Stimulated activated CD8-positive, alpha-beta memory T cell treated with anti-CD3 and anti-CD28 coated beads, Interleukin-15, amount 100 ng/mL, for 48 hours (primary cell): ENCODE measurements around the gene PRKRIP1.
"Not testable (repeated sequence)": the region's sequence is repeated elsewhere in the genome, so short reads cannot be mapped to it uniquely, and the experiment has no call there.

Source experiments
- DNase-seq, 2 donors: peaks; one replicate each; pipeline ENCODE4 v3.0.0-alpha.2; 2020; ENCODE audit warnings: low read depth in 2 of 2

PRKRIP1 gene

GRCh38 chr7:102431617-102432298 lies 35.6 kb downstream of the PRKRIP1 start:
- peak in 1 of 2 donors; percentile 18 for DNase-seq

DNA sequence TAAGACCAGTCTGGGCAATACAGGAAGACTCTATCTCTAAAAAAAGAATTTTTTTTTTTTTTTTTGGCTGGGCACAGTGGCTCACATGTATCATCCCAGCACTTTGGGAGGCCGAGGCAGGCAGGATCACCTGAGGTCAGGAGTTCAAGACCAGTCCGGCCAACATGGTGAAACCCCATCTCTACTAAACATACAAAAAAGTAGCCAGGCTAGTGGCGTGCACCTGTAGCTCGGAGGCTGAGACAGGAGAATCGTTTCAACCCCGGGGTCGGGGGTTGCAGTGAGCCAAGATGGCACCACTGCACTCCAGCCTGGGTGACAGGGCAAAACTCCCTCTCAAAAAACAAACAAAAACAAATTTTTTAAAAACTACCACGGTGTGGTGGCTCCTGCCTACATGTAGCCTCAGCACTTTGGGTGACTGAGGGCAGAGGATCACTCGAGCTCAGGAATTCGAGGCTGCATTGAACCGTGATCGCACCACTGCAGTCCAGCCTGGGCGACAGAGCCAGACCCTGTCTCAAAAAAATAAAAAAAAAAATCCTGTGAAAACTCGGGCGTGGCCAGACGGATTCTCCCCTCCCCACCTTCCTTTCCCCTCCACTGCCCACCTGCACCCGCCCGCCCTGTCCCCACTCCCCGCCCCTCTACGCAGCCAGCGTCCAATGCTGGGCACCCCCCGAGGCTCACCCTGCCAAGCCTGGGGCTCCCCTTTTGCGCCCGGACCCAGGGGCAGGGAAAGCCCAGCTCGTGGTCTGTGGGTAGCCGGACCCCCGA lies 36.5 kb downstream of the PRKRIP1 start:
- peak in 1 of 2 donors; percentile 7 for DNase-seq

- peak; percentile 81 for DNase-seq
These were observed 37.3 kb downstream of the PRKRIP1 start, which contains the start of gene ORAI2 for GRCh38 chr7:102433219-102434038. ORAI2 (plus strand) TSS chr7:102433575; CDS start chr7:102438957, 5,382 bp downstream.

DNA sequence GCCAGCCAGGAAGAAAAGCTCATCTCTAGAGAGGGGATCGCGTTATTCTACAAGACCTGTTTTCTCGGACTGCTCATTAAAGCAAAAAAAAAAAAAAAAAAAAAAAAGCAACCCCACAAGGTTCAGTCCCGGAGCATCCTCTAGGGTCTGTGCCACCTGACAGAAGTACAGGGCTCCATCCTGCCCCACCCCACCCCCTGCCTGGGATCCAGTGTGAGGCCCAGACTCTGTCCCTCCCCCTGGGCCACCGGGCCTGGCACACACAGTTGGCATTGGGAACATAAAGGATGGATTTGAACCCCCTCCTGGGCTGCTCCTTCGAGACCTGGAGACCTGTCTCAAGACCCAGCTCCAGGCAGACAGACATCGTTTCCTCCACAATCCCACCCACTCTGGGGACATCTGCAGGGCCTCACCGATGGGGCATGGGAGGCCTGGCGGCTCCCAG lies 37.9 kb downstream of the PRKRIP1 start:
- peak in 1 of 2 donors; percentile 7 for DNase-seq

- no peak for DNase-seq
These were observed 40.0 kb downstream of the PRKRIP1 start for GRCh38 chr7:102436118-102436517.

- no peak for DNase-seq
These were observed 44.0 kb downstream of the PRKRIP1 start for GRCh38 chr7:102439963-102440795.

- no peak for DNase-seq
These were observed 49.0 kb downstream of the PRKRIP1 start for GRCh38 chr7:102444961-102445673.

- no peak for DNase-seq
These were observed 49.5 kb downstream of the PRKRIP1 start for GRCh38 chr7:102445674-102446071.

GRCh38 chr7:102446387-102447156 lies 50.4 kb downstream of the PRKRIP1 start:
- DNase-seq: no peak

DNA sequence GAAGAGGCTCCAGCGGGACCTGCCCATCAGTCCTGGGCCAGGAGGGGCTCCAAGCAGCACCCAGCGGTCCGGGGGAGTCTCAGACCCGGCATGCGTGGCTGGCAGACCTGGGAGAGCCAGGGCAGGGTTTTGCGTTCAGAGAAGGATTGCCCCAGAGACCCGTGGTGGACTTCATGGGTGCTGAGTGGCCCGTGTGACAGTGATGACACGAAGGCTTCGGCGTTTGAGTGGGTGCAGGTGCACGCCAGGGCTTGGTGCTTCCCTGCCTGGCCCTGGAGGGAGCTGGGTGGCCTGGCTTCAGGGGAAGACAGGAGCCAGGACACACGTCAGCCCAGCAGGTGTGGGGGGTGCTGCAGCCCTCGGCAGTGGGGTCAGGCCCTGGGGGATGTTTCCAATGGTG lies 51.1 kb downstream of the PRKRIP1 start:
- no peak for DNase-seq

DNA sequence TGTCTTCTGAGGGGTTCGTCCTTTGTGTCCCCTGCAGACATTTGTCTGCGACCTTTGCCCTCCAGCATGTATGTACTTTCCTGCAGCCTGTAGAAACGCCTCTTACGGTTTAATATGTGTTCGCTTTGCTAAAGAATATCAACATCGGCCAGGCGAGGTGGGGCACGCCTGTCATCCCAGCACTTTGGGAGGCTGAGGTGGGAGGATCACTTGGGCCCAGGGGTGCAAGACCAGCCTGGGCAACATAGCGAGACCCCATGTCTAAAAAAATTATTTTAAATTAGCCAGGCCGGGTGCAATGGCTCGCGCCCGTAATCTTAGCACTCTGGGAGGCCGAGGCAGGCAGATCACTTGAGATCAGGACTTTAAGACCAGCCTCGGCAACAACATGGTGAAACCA lies 53.0 kb downstream of the PRKRIP1 start:
- no peak for DNase-seq

DNA sequence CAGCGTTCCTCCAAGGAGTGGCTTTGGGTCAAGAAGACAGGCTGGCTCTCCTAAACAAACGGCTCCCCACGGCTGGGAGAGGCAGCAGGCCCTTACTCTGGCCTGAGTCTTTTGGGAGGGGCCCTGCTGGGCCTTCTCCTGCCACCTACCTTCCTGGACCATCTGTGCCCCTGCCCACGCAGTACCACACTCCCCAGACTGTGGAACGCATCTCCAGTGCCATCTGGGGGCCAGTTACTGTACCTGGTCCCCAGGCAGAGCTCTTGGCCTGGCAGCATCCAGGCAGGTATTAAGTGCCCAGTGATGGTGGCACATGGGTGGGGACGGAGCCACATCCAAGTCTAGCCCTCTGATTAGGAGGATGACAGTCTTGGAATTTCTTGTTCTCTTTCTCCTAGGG lies 54.1 kb downstream of the PRKRIP1 start:
- peak in 1 of 2 donors; percentile 17 for DNase-seq

DNA sequence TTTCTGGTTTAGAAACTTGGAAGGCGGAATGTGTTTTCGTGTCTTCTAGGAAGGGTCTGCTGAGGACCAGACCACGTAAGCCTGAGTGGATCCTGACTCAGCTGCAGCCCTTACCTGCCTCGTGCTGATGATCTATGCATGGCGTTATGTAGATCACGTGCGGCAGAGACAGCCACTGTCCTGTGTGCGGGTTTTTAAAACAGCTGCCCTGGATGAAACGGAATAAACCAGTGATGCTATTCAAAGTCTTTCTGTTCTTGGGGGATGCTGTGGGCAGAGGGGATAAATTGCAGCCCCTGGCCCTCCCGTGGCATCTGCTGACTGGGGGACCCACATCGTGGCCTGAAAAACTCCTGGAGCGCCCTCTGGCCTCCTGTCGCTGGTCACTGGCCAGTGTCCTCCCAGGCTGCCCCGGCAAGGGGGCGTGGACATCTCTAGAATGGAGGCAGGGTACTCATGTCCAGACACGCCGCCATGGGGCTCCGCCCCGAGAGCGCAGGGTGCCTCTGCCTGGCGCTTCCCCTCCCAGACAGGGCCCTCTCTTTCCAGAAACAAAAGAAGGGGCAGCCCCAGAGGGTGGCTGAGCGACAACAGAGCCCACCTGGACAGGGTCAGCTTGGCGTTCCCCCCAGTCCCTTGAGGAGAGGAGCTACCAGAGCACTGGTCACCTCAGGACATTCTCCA lies 55.4 kb downstream of the PRKRIP1 start:
- no peak for DNase-seq

DNA sequence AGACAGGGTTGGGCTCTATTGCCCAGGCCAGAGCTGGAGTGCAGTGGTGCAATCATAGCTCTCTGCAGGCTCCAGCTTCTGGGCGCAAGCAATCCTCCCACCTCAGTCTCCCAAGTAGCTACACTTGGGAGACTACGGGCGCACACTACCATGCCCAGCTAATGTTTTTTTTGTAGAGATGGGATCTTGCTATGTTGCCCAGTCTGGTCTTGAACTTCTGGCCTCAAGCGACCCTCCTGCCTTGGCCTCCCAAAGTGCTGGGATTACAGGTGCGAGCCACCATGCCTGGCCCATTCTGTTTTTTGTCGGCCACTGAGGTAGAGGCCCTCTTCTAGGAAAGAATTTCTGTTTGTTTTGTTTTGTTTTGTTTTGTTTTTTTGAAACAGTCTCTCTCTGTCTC lies 56.3 kb downstream of the PRKRIP1 start:
- no peak for DNase-seq

- DNase-seq: no peak
These were observed 57.2 kb downstream of the PRKRIP1 start for GRCh38 chr7:102453319-102453718.

- no peak for DNase-seq
These were observed 58.3 kb downstream of the PRKRIP1 start for GRCh38 chr7:102454468-102454867.

GRCh38 chr7:102454932-102455331 lies 58.8 kb downstream of the PRKRIP1 start:
- not testable (repeated sequence) for DNase-seq

- DNase-seq: no peak
These were observed 59.4 kb downstream of the PRKRIP1 start for GRCh38 chr7:102455596-102455995.

- DNase-seq: no peak
These were observed 60.2 kb downstream of the PRKRIP1 start for GRCh38 chr7:102456327-102456726.
